Measurements from ENCODE around the gene SNAP47.

Gene SNAP47

GRCh38 chr1:227754958-227755357, 19.7 kb downstream of the SNAP47 start (continued):
- TF ChIP-seq BACH2 (CRISPR knock-in tag; IDR thresholded peaks at IDR 0.05; ENCODE audit: borderline replicate concordance) (no peak), SNAI2 (CRISPR knock-in tag; IDR thresholded peaks at IDR 0.05) (no peak), ZFP3 (CRISPR knock-in tag; IDR thresholded peaks at IDR 0.05) (no peak), RARB (CRISPR knock-in tag; IDR thresholded peaks at IDR 0.05) (no peak), CSDC2 (CRISPR knock-in tag; IDR thresholded peaks at IDR 0.05) (no peak)

- no peak for TF ChIP-seq CSRNP3 (CRISPR knock-in tag; IDR thresholded peaks at IDR 0.05)
- no peak for TF ChIP-seq CREB5 (CRISPR knock-in tag; IDR thresholded peaks at IDR 0.05; ENCODE audit: low read depth)
- no peak for TF ChIP-seq TCF4 (CRISPR knock-in tag; IDR thresholded peaks at IDR 0.05; ENCODE audit: borderline replicate concordance)
- TF ChIP-seq BACH2 (CRISPR knock-in tag; IDR thresholded peaks at IDR 0.05; ENCODE audit: borderline replicate concordance) = no peak
- no peak for TF ChIP-seq ZFP30 (CRISPR knock-in tag; IDR thresholded peaks at IDR 0.05)
- TF ChIP-seq ARNTL (CRISPR knock-in tag; IDR thresholded peaks at IDR 0.05; ENCODE audit: borderline replicate concordance, low read depth) = no peak
- TF ChIP-seq PATZ1 (CRISPR knock-in tag; IDR thresholded peaks at IDR 0.05; ENCODE audit: borderline replicate concordance) = no peak
- TF ChIP-seq TSHZ2 (CRISPR knock-in tag; IDR thresholded peaks at IDR 0.05) = no peak
- TF ChIP-seq ZC3H10 (CRISPR knock-in tag; IDR thresholded peaks at IDR 0.05) = no peak
- no peak for TF ChIP-seq POU6F1 (CRISPR knock-in tag; IDR thresholded peaks at IDR 0.05; ENCODE audit: borderline replicate concordance, low read depth)
- TF ChIP-seq ZNF565 (CRISPR knock-in tag; conservative IDR thresholded peaks at IDR 0.05; ENCODE audit: low read depth) = no peak
- no peak for TF ChIP-seq ZFP3 (CRISPR knock-in tag; IDR thresholded peaks at IDR 0.05)
- TF ChIP-seq GLIS3 (CRISPR knock-in tag; IDR thresholded peaks at IDR 0.05) = no peak
- no peak for TF ChIP-seq ESRRG (CRISPR knock-in tag; IDR thresholded peaks at IDR 0.05)
- TF ChIP-seq SNAI2 (CRISPR knock-in tag; IDR thresholded peaks at IDR 0.05) = no peak
- no peak for TF ChIP-seq ISL1 (CRISPR knock-in tag; IDR thresholded peaks at IDR 0.05)
- no peak for ATAC-seq
Measured at GRCh38 chr1:227756172-227756959, 21.1 kb downstream of the SNAP47 start.

GRCh38 chr1:227757781-227758180, 22.5 kb downstream of the SNAP47 start:
- ATAC-seq = no peak
- TF ChIP-seq ZC3H10 (CRISPR knock-in tag; IDR thresholded peaks at IDR 0.05) = no peak
- TF ChIP-seq ISL1 (CRISPR knock-in tag; IDR thresholded peaks at IDR 0.05) = no peak
- TF ChIP-seq TSHZ2 (CRISPR knock-in tag; IDR thresholded peaks at IDR 0.05) = no peak
- no peak for TF ChIP-seq POU6F1 (CRISPR knock-in tag; IDR thresholded peaks at IDR 0.05; ENCODE audit: borderline replicate concordance, low read depth)
- no peak for TF ChIP-seq ZNF70 (CRISPR knock-in tag; IDR thresholded peaks at IDR 0.05)
- no peak for TF ChIP-seq RARB (CRISPR knock-in tag; IDR thresholded peaks at IDR 0.05)
- TF ChIP-seq ZFP3 (CRISPR knock-in tag; IDR thresholded peaks at IDR 0.05) = no peak
- no peak for TF ChIP-seq TCF4 (CRISPR knock-in tag; IDR thresholded peaks at IDR 0.05; ENCODE audit: borderline replicate concordance)
- no peak for TF ChIP-seq GLIS3 (CRISPR knock-in tag; IDR thresholded peaks at IDR 0.05)
- TF ChIP-seq ZFP30 (CRISPR knock-in tag; IDR thresholded peaks at IDR 0.05) = no peak
- no peak for TF ChIP-seq TOX (CRISPR knock-in tag; IDR thresholded peaks at IDR 0.05; ENCODE audit: borderline replicate concordance)
- no peak for TF ChIP-seq ZNF565 (CRISPR knock-in tag; conservative IDR thresholded peaks at IDR 0.05; ENCODE audit: low read depth)
- no peak for TF ChIP-seq BACH2 (CRISPR knock-in tag; IDR thresholded peaks at IDR 0.05; ENCODE audit: borderline replicate concordance)
- no peak for TF ChIP-seq CSDC2 (CRISPR knock-in tag; IDR thresholded peaks at IDR 0.05)

All from SK-N-SH treated with all-trans-retinoic acid at 6 μM for 48 hours (cell line).